Measurements from ENCODE around the gene RUNX2. TPM values are rescaled to one million over a fixed set of nuclear protein-coding genes. Genes with fewer than 3 reads are reported as not detected.

The RUNX2 gene
- total and polyA plus RNA-seq, 2 donors (not counting 1 experiment from before 2014, with no cell fraction given): 1.3 to 2.4 TPM

DNA sequence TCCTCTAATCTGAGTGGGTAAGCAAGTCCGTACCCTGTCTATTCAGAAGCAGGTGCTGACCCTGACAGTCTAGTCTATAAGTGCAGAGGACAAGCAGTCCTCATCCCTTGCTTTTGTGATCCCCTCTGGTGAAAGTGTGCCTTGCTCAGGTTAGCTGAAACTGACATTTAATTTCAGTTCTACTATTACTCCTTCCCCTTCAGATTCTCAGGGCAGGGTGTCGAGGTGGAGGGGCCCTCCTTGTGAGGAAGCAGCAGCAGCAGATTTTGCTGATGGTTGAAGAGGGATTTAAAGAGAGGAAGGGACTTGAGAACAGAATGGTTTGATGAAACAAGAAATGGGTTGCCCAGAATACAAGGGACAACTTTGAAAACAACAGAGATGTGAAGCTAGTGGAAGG is 378.2 kb downstream of the RUNX2 start:
- DNase-seq: no peak
- H3K27ac Mint-ChIP-seq: no peak overlapping the region
- no peaks in the 10 kb centered on the region for H3K27me3 ChIP-seq (replicated peaks in 1 of 4; ENCODE audit: control extremely low read depth in 1 of 4, control insufficient read depth in 3 of 4, insufficient read depth in 4 of 4, low read length in 3 of 4)
- no peaks in the 10 kb centered on the region for H3K9me3 Mint-ChIP-seq (ENCODE audit: insufficient read depth)
- H3K79me2 ChIP-seq (ENCODE audit: control insufficient read depth, insufficient read depth, low read length): no peaks in the 10 kb centered on the region
- H3K4me2 ChIP-seq (replicated peaks; ENCODE audit: low read depth, low read length, poor library complexity, severe bottlenecking): no peak overlapping the region
- POLR2A ChIA-PET: no interaction called here
- no peak overlapping the region for H2AFZ ChIP-seq (ENCODE audit: insufficient read depth, low read depth, low read length, poor library complexity, severe bottlenecking)
- peaks cover 20% of the 10 kb centered on the region for H3K4me1 Mint-ChIP-seq
- WGBS (ENCODE audit: insufficient coverage): 29% methylated on average over 2 of the region's 2 CpGs
- no peak overlapping the region for H3K4me3 ChIP-seq (ENCODE audit: control extremely low read depth in 1 of 5, extremely low read depth in 1 of 5, insufficient read depth in 1 of 5, low read depth in 2 of 5, low read length in 4 of 5)
- intact Hi-C loops (cut with micrococcal nuclease): no loop called here
- peaks cover 0 to 15% of the 10 kb centered on the region in 2 donors for H3K4me1 ChIP-seq (ENCODE audit: control insufficient read depth in 2 of 2, insufficient read depth in 2 of 2, low read length in 2 of 2)
- H3K9ac ChIP-seq (ENCODE audit: low read length): no peak overlapping the region
- no peaks in the 10 kb centered on the region for H3K27me3 Mint-ChIP-seq
- TF ChIP-seq CTCF (IDR thresholded peaks at IDR 0.05): no peak
- no peak for TF ChIP-seq EZH2 (IDR thresholded peaks at IDR 0.05; ENCODE audit: borderline replicate concordance, insufficient read depth, low read depth, low read length, poor library complexity, severe bottlenecking)
- H3K27ac ChIP-seq (ENCODE audit: low read length in 2 of 2): no peak overlapping the region
- H3K9me3 ChIP-seq (ENCODE audit: control extremely low read depth in 1 of 3, control insufficient read depth in 2 of 3, insufficient read depth in 1 of 3, low read length in 2 of 3): peaks cover 0 to 4% (median 0%) of the 10 kb centered on the region in 3 donors
- no peaks in the 10 kb centered on the region for H4K20me1 ChIP-seq (ENCODE audit: control insufficient read depth, insufficient read depth, low read length, poor library complexity, severe bottlenecking)
- H3K4me3 Mint-ChIP-seq: no peak overlapping the region
- CTCF ChIA-PET: interaction anchor here (0.5 to 1.9 kb wide), 2 partner anchors 8 to 13 kb away, joined by 3 to 6 read pairs; no protein-coding TSS in a partner anchor
- no peak for ATAC-seq (ENCODE audit: low read depth)
- H3K36me3 ChIP-seq (replicated peaks in 1 of 2; ENCODE audit: control extremely low read depth in 1 of 2, control insufficient read depth in 1 of 2, extremely low read depth in 1 of 2, insufficient read depth in 2 of 2, low read length in 1 of 2): no peaks in the 10 kb centered on the region

GRCh38 chr6:45707176-45707575 is 379.0 kb downstream of the RUNX2 start:
- H3K79me2 ChIP-seq (ENCODE audit: control insufficient read depth, insufficient read depth, low read length): no peaks in the 10 kb centered on the region
- no peak overlapping the region for H3K27ac Mint-ChIP-seq
- H3K4me1 Mint-ChIP-seq: peaks cover 17% of the 10 kb centered on the region
- H3K36me3 ChIP-seq (replicated peaks in 1 of 2; ENCODE audit: control extremely low read depth in 1 of 2, control insufficient read depth in 1 of 2, extremely low read depth in 1 of 2, insufficient read depth in 2 of 2, low read length in 1 of 2): no peaks in the 10 kb centered on the region
- H3K4me1 ChIP-seq (ENCODE audit: control insufficient read depth in 2 of 2, insufficient read depth in 2 of 2, low read length in 2 of 2): peaks cover 0 to 12% of the 10 kb centered on the region in 2 donors
- H3K27me3 Mint-ChIP-seq: no peaks in the 10 kb centered on the region
- H3K9me3 Mint-ChIP-seq (ENCODE audit: insufficient read depth): no peaks in the 10 kb centered on the region
- 66% methylated on average over 6 of the region's 6 CpGs for WGBS (ENCODE audit: insufficient coverage)
- no peak overlapping the region for H3K9ac ChIP-seq (ENCODE audit: low read length)
- TF ChIP-seq CTCF (IDR thresholded peaks at IDR 0.05) (no peak), EZH2 (IDR thresholded peaks at IDR 0.05; ENCODE audit: borderline replicate concordance, insufficient read depth, low read depth, low read length, poor library complexity, severe bottlenecking) (no peak)
- H4K20me1 ChIP-seq (ENCODE audit: control insufficient read depth, insufficient read depth, low read length, poor library complexity, severe bottlenecking): no peaks in the 10 kb centered on the region
- H3K9me3 ChIP-seq (ENCODE audit: control extremely low read depth in 1 of 3, control insufficient read depth in 2 of 3, insufficient read depth in 1 of 3, low read length in 2 of 3): peaks cover 0 to 4% (median 0%) of the 10 kb centered on the region in 3 donors
- H2AFZ ChIP-seq (ENCODE audit: insufficient read depth, low read depth, low read length, poor library complexity, severe bottlenecking): no peak overlapping the region
- H3K27me3 ChIP-seq (replicated peaks in 1 of 4; ENCODE audit: control extremely low read depth in 1 of 4, control insufficient read depth in 3 of 4, insufficient read depth in 4 of 4, low read length in 3 of 4): no peaks in the 10 kb centered on the region
- no peak overlapping the region for H3K27ac ChIP-seq (ENCODE audit: low read length in 2 of 2)
- no peak overlapping the region for H3K4me3 Mint-ChIP-seq
- intact Hi-C loops (cut with micrococcal nuclease): no loop called here
- ChIA-PET CTCF (interaction anchor here (1.1 kb wide), 1 partner anchor 215 kb away, joined by 3 read pairs; no protein-coding TSS in a partner anchor), POLR2A (no interaction called here)
- H3K4me2 ChIP-seq (replicated peaks; ENCODE audit: low read depth, low read length, poor library complexity, severe bottlenecking): no peak overlapping the region
- ATAC-seq (ENCODE audit: low read depth): no peak
- no peak overlapping the region for H3K4me3 ChIP-seq (ENCODE audit: control extremely low read depth in 1 of 5, extremely low read depth in 1 of 5, insufficient read depth in 1 of 5, low read depth in 2 of 5, low read length in 4 of 5)
- DNase-seq: no peak
